ENCODE results near the gene ESYT3.
"Not testable (repeated sequence)": the region's sequence is repeated elsewhere in the genome, so short reads cannot be mapped to it uniquely, and the experiment has no call there.

Gene ESYT3

DNA sequence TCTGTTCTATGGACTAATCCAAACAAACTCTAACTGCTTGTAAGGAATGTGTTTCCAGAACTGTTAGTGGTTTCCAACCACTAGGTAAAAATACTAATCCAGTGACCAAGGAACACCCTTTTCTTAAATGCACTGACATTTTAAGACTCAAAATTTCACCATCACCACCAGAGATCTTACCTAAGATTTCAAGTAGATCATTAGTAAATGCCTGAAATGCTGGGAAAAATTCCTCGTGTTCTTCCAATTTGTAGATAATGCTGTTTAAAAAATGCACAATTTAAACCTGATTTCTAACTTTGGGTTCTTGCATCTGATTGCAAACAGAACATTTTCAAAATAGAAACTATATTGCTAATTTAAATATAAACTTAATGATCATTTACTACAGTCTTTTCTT, 63.4 kb downstream of the ESYT3 start:
- POLR2A ChIA-PET, result no interaction called here
- no peaks in the 10 kb centered on the region for H3K27me3 ChIP-seq (replicated peaks in 2 of 5; ENCODE audit: control insufficient read depth in 4 of 5, insufficient read depth in 5 of 5, low read length in 4 of 5)
- peaks cover 0 to 24% (median 15%) of the 10 kb centered on the region in 4 experiments for H3K36me3 ChIP-seq (ENCODE audit: control insufficient read depth in 4 of 4, insufficient read depth in 4 of 4, low read length in 3 of 4)
- no peaks in the 10 kb centered on the region for H3K9me3 ChIP-seq (ENCODE audit: control extremely low read depth in 1 of 5, control insufficient read depth in 4 of 5, insufficient read depth in 2 of 5, low read depth in 1 of 5, low read length in 4 of 5)
- no peaks in the 10 kb centered on the region for H3K4me1 ChIP-seq (ENCODE audit: control extremely low read depth in 1 of 4, control insufficient read depth in 4 of 4, insufficient read depth in 4 of 4, low read length in 3 of 4)
- DNase-seq, result no peak
- no peak overlapping the region for H3K4me3 ChIP-seq (ENCODE audit: control insufficient read depth in 1 of 7, extremely low read depth in 1 of 7, insufficient read depth in 4 of 7, low read depth in 2 of 7, low read length in 6 of 7)
- whole genome bisulfite sequencing (ENCODE audit: insufficient coverage), result no CpG with 5 or more reads among the region's 1 CpG
- H3K27ac ChIP-seq (ENCODE audit: insufficient read depth in 1 of 2, low read depth in 1 of 2, low read length in 2 of 2, poor library complexity in 1 of 2, severe bottlenecking in 2 of 2), result no peak overlapping the region
- CTCF ChIA-PET, result interaction anchor here (0.9 kb wide), 1 partner anchor 18 kb away, joined by 3 read pairs; no protein-coding TSS in a partner anchor

DNA sequence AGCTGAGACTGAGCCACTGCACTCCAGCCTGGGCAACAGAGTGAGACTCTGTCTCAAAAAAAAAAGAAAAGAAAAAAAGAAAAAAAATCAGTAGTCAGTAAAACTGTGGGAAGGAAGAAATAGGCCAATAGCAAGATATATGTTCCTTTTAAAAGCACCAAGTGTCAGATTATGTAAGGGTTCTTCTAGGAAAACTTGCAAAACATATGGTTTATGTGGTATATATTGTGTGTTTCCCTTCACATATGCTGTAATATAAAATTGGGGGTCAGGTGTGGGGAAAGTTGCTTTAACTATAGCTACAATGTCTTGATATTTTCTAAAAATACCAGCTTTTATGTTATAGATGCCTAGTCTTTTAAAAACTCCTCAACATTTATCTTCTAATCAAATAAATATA, 64.6 kb downstream of the ESYT3 start:
- POLR2A ChIA-PET, result no interaction called here
- H3K36me3 ChIP-seq (ENCODE audit: control insufficient read depth in 4 of 4, insufficient read depth in 4 of 4, low read length in 3 of 4), result peaks cover 0 to 17% (median 11%) of the 10 kb centered on the region in 4 experiments
- H3K9me3 ChIP-seq (ENCODE audit: control extremely low read depth in 1 of 5, control insufficient read depth in 4 of 5, insufficient read depth in 2 of 5, low read depth in 1 of 5, low read length in 4 of 5), result no peaks in the 10 kb centered on the region
- no peak overlapping the region for H3K4me3 ChIP-seq (ENCODE audit: control insufficient read depth in 1 of 7, extremely low read depth in 1 of 7, insufficient read depth in 4 of 7, low read depth in 2 of 7, low read length in 6 of 7)
- H3K27ac ChIP-seq (ENCODE audit: insufficient read depth in 1 of 2, low read depth in 1 of 2, low read length in 2 of 2, poor library complexity in 1 of 2, severe bottlenecking in 2 of 2), result no peak overlapping the region
- CTCF ChIA-PET, result interaction anchor here (0.9 kb wide), 1 partner anchor 19 kb away, joined by 3 read pairs; no protein-coding TSS in a partner anchor
- DNase-seq, result no peak
- no peaks in the 10 kb centered on the region for H3K4me1 ChIP-seq (ENCODE audit: control extremely low read depth in 1 of 4, control insufficient read depth in 4 of 4, insufficient read depth in 4 of 4, low read length in 3 of 4)
- no peaks in the 10 kb centered on the region for H3K27me3 ChIP-seq (replicated peaks in 2 of 5; ENCODE audit: control insufficient read depth in 4 of 5, insufficient read depth in 5 of 5, low read length in 4 of 5)

DNA sequence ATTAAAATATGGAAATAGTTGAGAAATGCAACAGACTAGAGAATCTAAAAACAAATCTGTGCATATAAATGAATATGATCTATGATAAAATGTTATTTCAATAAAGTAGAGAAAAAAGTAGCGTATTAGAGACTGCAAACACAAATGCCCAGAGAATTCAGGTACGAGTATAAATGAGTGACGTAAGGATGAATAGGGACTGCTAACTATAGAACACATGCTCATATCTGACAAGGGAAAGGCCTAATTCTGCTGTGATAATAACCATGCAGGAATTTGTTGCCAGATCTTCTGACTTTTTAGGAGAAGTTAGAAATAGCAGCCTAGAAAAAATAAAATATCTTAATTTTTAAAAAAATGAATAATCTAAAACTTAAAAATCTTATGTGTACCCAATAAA, 73.1 kb downstream of the ESYT3 start:
- Histone ChIP-seq H3K27ac (ENCODE audit: insufficient read depth in 1 of 2, low read depth in 1 of 2, low read length in 2 of 2, poor library complexity in 1 of 2, severe bottlenecking in 2 of 2) (no peak overlapping the region), H3K4me1 (ENCODE audit: control extremely low read depth in 1 of 4, control insufficient read depth in 4 of 4, insufficient read depth in 4 of 4, low read length in 3 of 4) (no peaks in the 10 kb centered on the region), H3K9me3 (ENCODE audit: control extremely low read depth in 1 of 5, control insufficient read depth in 4 of 5, insufficient read depth in 2 of 5, low read depth in 1 of 5, low read length in 4 of 5) (no peaks in the 10 kb centered on the region), H3K27me3 (replicated peaks in 2 of 5; ENCODE audit: control insufficient read depth in 4 of 5, insufficient read depth in 5 of 5, low read length in 4 of 5) (no peaks in the 10 kb centered on the region), H3K4me3 (ENCODE audit: control insufficient read depth in 1 of 7, extremely low read depth in 1 of 7, insufficient read depth in 4 of 7, low read depth in 2 of 7, low read length in 6 of 7) (no peak overlapping the region), H3K36me3 (ENCODE audit: control insufficient read depth in 4 of 4, insufficient read depth in 4 of 4, low read length in 3 of 4) (peaks cover 0 to 14% (median 8%) of the 10 kb centered on the region in 4 experiments)
- ChIA-PET POLR2A (no interaction called here), CTCF (no interaction called here)
- DNase-seq, result no peak
- WGBS (ENCODE audit: insufficient coverage), result 96% methylated on average over 3 of the region's 3 CpGs

DNA sequence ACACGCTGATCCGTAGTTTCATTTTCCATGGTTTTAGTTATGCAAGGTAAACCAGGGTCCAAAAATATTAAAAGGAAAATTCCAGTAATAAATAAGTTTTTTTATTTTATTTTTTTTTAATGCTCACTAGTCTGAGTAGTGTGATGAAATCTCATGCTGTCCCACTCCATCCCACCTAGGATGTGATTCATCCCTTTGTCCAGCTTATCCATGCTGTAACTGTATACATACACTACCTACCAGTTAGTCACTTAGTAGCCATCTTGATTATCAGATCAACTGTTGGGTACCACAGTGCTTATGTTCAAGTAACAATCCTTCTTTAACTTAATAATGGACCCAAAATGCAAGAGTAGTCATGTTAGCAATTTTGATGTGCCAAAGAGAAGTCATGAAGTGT, 75.2 kb downstream of the ESYT3 start:
- Histone ChIP-seq H3K4me1 (ENCODE audit: control extremely low read depth in 1 of 4, control insufficient read depth in 4 of 4, insufficient read depth in 4 of 4, low read length in 3 of 4) (no peaks in the 10 kb centered on the region), H3K27me3 (replicated peaks in 2 of 5; ENCODE audit: control insufficient read depth in 4 of 5, insufficient read depth in 5 of 5, low read length in 4 of 5) (no peaks in the 10 kb centered on the region), H3K36me3 (ENCODE audit: control insufficient read depth in 4 of 4, insufficient read depth in 4 of 4, low read length in 3 of 4) (peaks cover 0 to 11% (median 7%) of the 10 kb centered on the region in 4 experiments), H3K9me3 (ENCODE audit: control extremely low read depth in 1 of 5, control insufficient read depth in 4 of 5, insufficient read depth in 2 of 5, low read depth in 1 of 5, low read length in 4 of 5) (peaks cover 0 to 1% (median 0%) of the 10 kb centered on the region in 5 experiments), H3K4me3 (ENCODE audit: control insufficient read depth in 1 of 7, extremely low read depth in 1 of 7, insufficient read depth in 4 of 7, low read depth in 2 of 7, low read length in 6 of 7) (no peak overlapping the region), H3K27ac (ENCODE audit: insufficient read depth in 1 of 2, low read depth in 1 of 2, low read length in 2 of 2, poor library complexity in 1 of 2, severe bottlenecking in 2 of 2) (no peak overlapping the region)
- POLR2A ChIA-PET, result no interaction called here
- CTCF ChIA-PET, result no interaction called here
- no CpG with 5 or more reads among the region's 2 CpGs for WGBS (ENCODE audit: insufficient coverage)
- DNase-seq, result no peak

DNA sequence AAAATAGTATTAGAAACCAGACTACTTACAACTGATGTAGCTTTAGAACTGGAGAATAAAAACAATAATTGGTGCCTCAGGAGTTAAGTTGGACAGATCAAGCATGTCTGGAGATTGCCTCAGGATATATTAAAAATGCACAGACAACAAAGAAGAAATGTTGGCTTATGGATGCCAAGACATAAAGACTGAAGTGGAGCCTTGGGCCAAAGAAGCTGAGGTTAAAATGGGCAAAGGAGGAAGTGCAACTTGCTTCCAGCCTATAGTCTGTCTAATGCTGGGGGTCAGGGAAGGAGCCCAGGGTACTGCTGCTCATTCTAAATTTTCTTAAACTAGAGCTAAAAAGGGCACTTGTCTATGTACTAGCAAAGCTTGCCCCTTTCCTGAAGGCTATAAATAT, 77.5 kb downstream of the ESYT3 start:
- no peak for DNase-seq
- Histone ChIP-seq H3K4me1 (ENCODE audit: control extremely low read depth in 1 of 4, control insufficient read depth in 4 of 4, insufficient read depth in 4 of 4, low read length in 3 of 4) (no peaks in the 10 kb centered on the region), H3K27ac (ENCODE audit: insufficient read depth in 1 of 2, low read depth in 1 of 2, low read length in 2 of 2, poor library complexity in 1 of 2, severe bottlenecking in 2 of 2) (no peak overlapping the region), H3K9me3 (ENCODE audit: control extremely low read depth in 1 of 5, control insufficient read depth in 4 of 5, insufficient read depth in 2 of 5, low read depth in 1 of 5, low read length in 4 of 5) (peaks cover 0 to 1% (median 0%) of the 10 kb centered on the region in 5 experiments), H3K27me3 (replicated peaks in 2 of 5; ENCODE audit: control insufficient read depth in 4 of 5, insufficient read depth in 5 of 5, low read length in 4 of 5) (no peaks in the 10 kb centered on the region), H3K36me3 (ENCODE audit: control insufficient read depth in 4 of 4, insufficient read depth in 4 of 4, low read length in 3 of 4) (peaks cover 0 to 14% (median 6%) of the 10 kb centered on the region in 4 experiments), H3K4me3 (ENCODE audit: control insufficient read depth in 1 of 7, extremely low read depth in 1 of 7, insufficient read depth in 4 of 7, low read depth in 2 of 7, low read length in 6 of 7) (no peak overlapping the region)
- ChIA-PET CTCF (no interaction called here), POLR2A (interaction anchor here (0.6 kb wide), 1 partner anchor 51 kb away, joined by 5 read pairs; no protein-coding TSS in a partner anchor)

DNA sequence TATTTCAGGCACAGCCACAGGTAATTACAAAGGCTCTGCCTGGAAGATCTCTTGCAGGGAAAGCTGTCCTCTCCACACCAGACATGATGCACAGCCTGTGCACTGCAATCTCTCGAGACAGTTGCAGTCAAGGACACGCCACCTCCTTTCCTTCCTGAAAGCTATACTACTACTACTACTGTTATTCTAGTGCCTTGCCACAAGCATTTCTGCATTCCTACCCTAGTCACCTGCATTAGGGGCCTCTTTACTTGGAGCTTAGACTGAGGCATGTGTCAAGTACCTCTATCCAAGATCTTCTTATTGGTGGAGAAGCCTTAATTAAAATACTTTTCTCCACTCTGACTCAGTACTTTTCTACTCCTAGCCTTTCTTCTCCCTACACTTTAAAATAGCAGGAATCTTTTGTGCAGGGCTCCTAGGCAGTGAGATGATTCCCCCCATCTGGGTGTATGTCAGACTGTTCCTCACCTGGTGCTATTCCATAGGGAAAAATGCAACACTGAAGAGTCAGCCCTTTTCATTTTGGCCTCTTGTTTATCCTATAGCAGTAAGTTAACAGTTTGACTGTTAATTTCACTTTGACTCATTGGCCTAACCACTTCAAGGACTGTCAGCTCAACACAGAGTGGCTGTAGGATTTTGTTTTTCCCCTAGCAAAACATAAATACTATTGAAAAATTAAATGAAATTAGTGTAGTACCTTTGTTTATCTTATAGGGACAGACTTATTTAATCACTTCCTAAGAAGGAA, 78.9 kb downstream of the ESYT3 start:
- 100% methylated on average over 1 of the region's 2 CpGs for WGBS (ENCODE audit: insufficient coverage)
- Histone ChIP-seq H3K4me3 (ENCODE audit: control insufficient read depth in 1 of 7, extremely low read depth in 1 of 7, insufficient read depth in 4 of 7, low read depth in 2 of 7, low read length in 6 of 7) (no peak overlapping the region), H3K9me3 (ENCODE audit: control extremely low read depth in 1 of 5, control insufficient read depth in 4 of 5, insufficient read depth in 2 of 5, low read depth in 1 of 5, low read length in 4 of 5) (peaks cover 0 to 6% (median 2%) of the 10 kb centered on the region in 5 experiments), H3K36me3 (ENCODE audit: control insufficient read depth in 4 of 4, insufficient read depth in 4 of 4, low read length in 3 of 4) (peaks cover 0 to 24% (median 10%) of the 10 kb centered on the region in 4 experiments), H3K27ac (ENCODE audit: insufficient read depth in 1 of 2, low read depth in 1 of 2, low read length in 2 of 2, poor library complexity in 1 of 2, severe bottlenecking in 2 of 2) (no peak overlapping the region), H3K27me3 (replicated peaks in 2 of 5; ENCODE audit: control insufficient read depth in 4 of 5, insufficient read depth in 5 of 5, low read length in 4 of 5) (no peaks in the 10 kb centered on the region), H3K4me1 (ENCODE audit: control extremely low read depth in 1 of 4, control insufficient read depth in 4 of 4, insufficient read depth in 4 of 4, low read length in 3 of 4) (no peaks in the 10 kb centered on the region)
- POLR2A ChIA-PET, result no interaction called here
- no peak for DNase-seq
- CTCF ChIA-PET, result no interaction called here

DNA sequence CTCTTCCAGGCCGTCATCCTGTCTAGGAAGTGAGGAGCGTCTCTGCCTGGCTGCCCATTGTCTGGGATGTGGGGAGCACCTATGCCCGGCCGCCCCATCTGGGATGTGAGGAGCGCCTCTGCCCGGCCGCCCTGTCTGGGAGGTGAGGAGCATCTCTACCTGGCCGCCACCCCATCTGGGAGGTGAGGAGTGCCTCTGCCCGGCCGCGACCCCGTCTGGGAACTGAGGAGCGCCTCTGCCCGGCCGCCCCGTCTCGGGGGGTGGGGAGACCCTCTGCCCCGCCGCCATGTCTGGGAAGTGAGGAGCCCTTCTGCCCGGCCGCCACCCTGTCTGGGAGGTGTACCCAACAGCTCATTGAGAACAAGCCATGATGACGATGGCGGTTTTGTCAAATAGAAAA, 87.0 kb downstream of the ESYT3 start:
- POLR2A ChIA-PET; CTCF ChIA-PET; H3K4me1 ChIP-seq (ENCODE audit: control extremely low read depth in 1 of 4, control insufficient read depth in 4 of 4, insufficient read depth in 4 of 4, low read length in 3 of 4); DNase-seq; H3K27ac ChIP-seq (ENCODE audit: insufficient read depth in 1 of 2, low read depth in 1 of 2, low read length in 2 of 2, poor library complexity in 1 of 2, severe bottlenecking in 2 of 2); H3K4me3 ChIP-seq (ENCODE audit: control insufficient read depth in 1 of 7, extremely low read depth in 1 of 7, insufficient read depth in 4 of 7, low read depth in 2 of 7, low read length in 6 of 7); H3K27me3 ChIP-seq (replicated peaks in 2 of 5; ENCODE audit: control insufficient read depth in 4 of 5, insufficient read depth in 5 of 5, low read length in 4 of 5): not testable (repeated sequence)
- H3K36me3 ChIP-seq (ENCODE audit: control insufficient read depth in 4 of 4, insufficient read depth in 4 of 4, low read length in 3 of 4), result peaks cover 0 to 33% (median 8%) of the 10 kb centered on the region in 4 experiments
- WGBS (ENCODE audit: insufficient coverage), result 94% methylated on average over 19 of the region's 23 CpGs
- peaks cover 0 to 13% (median 2%) of the 10 kb centered on the region in 5 experiments for H3K9me3 ChIP-seq (ENCODE audit: control extremely low read depth in 1 of 5, control insufficient read depth in 4 of 5, insufficient read depth in 2 of 5, low read depth in 1 of 5, low read length in 4 of 5)

All from common myeloid progenitor, CD34-positive (primary cell).